Ramos (cell line): ENCODE measurements around the gene TPI1.
"Not testable (repeated sequence)": the region's sequence is repeated elsewhere in the genome, so short reads cannot be mapped to it uniquely, and the experiment has no call there.

Source experiments
- in situ Hi-C: fragments of 300-500 bp; cut with MboI; formaldehyde crosslinking; loops from one replicate; pipeline ENCODE4 v1.14.3; 2022; ENCODE audit warnings: low sequenced_read_pairs; ENCODE audit not compliant: unreplicated experiment

TPI1 gene

DNA sequence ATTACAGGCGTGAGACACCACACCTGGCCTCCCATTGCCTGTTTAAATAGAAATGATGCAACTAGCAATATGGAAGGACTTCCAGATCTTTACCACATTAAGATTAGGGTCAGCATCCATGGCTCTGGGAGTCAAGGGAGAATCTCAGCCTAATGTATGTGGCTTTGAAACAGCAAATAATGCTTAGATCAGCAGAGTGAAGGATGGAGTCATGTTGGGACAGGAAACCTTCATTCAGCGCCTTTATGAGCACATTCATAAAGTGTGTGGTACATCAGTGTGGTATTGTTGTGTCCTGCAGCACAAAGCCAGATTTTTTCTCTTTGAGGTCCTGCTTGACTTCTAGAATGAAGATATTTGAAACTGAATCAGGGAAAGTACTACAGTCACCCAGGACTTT is 21.0 kb downstream of the TPI1 start:
- in situ Hi-C loops, result no loop called here

DNA sequence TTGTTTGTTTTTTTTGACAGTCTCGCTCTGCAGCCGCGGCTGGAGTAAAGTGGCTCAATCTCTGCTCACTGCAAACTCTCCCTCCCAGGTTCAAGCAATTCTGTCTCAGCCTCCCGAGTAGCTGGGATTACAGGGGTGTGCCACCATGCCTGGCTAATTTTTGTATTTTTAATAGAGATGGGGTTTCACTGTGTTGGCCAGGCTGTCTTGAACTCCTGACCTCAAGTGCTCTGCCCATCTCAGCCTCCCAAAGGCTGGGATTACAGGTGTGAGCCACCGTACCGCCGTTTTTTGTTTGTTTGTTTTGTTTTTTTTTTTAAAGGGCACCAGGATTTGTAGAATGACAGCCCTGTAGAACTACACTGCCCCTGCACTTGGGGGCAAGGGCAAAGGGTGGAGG is 21.5 kb downstream of the TPI1 start:
- in situ Hi-C loops, result not testable (repeated sequence)

DNA sequence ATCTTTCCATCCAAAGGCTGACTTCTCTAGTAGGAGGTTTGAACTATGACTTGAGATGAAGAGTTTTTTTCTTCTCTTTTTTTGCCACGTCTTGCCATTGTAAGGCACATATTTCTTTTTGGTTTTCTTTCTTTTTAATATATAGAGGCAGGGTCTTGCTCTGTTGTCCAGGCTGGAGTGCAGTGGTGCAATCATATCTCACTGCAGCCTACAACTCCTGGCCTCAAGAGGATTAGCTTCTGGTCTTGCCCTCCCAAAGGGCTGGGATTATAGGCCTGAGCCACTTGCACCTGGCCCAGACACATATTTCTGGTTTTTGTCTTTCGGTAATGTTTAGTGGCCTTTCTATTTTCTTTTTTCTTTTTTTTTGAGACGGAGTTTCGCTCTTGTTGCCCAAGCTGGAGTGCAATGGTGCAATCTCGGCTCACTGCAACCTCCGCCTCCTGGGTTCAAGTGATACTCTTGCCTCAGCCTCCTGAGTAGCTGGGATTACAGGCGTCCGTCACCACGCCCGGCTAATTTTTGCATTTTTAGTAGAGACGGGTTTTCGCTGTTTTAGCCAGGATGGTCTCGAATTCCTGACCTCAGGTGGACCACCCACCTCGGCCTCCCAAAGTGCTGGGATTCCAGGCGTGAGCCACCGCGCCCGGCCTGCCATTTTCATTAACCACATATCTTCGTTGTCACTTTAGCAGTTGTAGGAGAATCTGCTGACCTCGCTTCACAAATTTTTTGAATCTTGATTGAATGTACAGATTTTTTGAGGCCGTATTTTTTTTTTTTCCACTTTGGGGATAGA is 22.6 kb downstream of the TPI1 start:
- in situ Hi-C loops, result not testable (repeated sequence)

DNA sequence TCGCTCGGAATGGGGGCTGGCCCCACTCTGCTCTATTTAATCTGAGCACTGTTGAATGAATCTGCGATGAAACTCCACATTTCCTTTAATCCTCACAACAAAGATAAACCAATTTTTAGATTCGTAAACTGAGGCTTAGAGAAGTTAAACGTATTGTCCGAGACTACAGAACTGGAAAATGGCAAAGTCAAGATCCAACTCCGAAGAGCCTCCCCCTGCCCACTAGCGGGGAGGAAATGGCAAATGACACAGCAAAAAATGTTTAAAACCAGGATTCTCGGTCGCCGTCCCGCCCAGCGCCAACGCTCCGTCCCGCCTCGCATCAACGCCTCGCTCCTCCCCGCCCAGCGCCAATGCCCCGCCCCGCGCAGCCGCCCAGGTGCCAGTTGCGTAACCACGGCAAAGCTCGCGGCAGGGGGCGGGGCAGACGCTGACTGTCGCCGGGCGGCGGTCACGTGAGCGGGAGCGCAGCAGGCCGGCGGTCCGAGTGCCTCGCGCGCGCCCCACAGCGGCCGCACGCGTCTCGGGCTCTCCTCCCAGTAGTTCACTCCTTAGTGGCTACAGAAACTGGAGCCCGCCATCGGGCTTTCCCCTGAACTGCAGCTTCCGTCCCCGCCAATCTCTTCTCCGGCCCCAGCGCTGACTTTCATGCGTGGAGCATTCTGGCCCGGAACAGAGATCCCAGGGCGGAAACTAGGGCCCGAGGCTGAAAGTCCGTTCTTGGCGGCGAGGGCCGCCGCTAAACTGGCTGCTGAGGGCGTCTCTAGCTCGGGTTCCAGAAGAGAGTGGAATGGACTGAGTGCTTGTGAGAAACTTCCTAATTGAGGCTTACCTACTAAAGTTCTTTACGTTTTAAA is 23.7 kb downstream of the TPI1 start:
- in situ Hi-C loops, result no loop called here

DNA sequence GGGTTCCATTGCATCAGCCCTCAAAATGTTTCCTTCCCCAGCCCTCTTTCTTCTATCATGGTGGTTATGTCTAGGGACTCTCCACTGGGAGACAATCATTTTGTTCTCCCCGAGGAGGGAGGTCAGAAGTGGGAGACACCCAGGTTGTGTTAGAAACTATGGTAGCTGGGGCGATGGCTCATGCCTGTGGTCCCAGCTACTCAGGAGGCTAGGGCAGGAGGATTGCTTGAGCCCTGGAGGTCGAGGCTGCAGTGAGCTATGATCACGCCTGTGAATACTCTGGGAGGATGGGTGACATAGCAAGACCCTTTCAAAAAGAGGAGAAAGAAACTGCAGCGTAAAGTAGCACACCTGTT is 24.3 kb downstream of the TPI1 start:
- in situ Hi-C loops, result no loop called here

DNA sequence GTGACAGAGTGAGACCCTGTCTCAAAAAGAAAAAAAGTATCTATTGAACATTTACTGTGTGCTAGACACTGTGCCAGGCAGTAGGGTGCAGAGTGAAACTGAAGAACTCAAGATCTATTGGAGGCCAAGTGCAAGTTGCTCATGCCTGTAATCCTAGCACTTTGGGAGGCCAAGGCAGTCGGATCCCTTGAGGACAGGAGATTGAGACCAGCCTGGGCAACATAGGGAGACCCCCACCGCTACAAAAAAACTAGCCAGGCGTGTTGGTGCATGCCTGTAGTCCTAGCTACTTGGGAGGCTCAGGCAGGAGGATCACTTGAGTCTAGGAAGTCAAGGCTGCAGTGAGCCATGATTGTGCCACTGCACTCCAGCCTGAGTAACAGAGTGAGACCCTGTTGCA is 25.4 kb downstream of the TPI1 start:
- in situ Hi-C loops, result not testable (repeated sequence)

DNA sequence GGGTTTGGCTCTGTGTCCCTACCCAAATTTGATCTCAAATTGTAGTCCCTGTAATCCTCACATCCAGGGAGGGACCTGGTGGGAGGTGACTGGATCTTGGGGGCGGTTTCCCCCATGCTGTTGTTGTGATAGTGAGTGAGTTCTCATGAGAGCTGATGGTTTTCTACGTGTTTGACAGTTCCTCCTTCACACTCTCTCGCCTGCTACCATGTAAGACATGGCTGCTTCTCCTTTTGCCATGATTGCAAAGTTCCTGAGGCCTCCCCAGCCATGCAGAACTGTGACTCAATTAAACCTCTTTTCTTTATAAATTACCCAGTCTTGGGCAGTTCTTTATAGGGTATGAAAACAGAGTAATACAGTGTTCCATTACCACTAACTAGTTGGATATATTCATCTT is 27.0 kb downstream of the TPI1 start:
- in situ Hi-C loops, result no loop called here

DNA sequence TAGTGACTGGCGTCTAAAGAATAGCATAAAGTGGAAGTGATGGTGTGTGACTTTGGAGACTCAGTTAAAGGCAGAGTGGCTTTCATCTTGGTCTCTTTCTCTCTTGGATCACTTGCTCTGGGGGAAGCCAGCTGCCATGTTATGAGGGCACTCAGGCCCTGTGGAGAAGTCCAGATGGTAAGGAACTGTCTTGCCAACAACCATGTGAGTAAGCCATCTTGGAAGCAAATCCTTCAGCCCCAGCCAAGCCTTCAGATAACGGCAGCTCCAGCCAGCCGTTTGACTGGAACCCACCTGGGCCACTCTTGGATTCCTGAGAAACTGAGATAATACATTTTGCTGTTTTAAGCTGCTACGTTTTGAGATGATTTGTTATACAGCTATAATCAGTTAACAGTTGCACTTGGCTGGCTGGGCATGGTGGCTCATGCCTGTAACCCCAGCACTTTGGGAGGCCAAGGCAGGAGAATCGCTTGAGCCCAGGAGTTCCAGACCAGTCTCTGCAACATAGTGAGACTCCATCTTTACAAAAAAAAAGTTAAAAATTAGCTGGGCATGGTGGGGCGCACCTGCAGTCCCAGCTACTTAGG is 29.6 kb downstream of the TPI1 start:
- in situ Hi-C loops, result no loop called here

DNA sequence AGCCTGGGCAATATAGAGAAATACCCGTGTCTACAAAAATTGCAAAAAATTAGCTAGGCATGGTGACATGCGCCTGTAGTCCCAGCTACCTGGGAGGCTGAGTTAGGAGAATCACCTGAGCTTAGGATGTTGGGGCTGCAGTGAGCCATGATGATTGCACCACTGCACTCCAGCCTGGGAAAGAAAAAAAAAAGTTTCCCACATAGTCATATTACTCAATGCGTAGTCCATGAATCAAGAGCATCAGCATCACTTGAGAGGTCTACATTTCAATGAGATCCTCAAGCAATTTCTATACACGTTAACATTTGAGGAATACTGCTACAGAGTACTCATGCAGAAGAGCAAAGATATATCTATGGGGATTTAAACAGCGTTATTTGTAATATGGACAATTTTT is 32.1 kb downstream of the TPI1 start:
- in situ Hi-C loops, result no loop called here

DNA sequence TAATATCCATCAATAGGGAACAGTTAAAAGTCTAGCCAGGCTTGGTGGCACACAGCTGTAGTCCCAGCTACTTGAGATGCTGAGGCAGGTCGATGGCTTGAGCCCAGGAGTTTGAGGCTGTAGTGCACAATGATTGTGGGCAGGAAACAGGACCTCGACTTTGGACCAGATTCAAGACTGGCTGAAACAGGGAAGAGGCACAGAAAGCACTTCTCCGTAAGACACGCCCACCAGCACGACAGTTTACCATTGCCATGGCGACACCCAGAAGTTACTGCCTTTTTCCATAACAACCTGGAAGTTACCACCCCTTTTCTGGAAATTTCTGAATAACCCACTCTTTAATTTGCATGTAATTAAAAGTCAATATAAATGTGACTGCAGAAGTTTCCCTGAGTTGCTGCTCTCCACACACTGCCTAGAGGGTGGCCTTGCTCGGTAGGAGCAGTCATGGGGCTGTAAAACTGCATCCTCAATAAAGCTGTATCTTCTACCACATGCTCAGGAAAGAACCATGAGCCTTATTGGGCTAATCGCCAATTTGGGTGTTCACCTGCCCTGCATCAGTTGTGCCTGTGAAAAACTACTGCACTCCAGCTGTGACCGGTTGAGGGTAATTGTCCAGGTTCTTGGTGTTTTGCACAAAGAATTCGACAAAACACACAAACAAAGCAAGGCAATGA is 32.6 kb downstream of the TPI1 start:
- in situ Hi-C loops, result no loop called here

DNA sequence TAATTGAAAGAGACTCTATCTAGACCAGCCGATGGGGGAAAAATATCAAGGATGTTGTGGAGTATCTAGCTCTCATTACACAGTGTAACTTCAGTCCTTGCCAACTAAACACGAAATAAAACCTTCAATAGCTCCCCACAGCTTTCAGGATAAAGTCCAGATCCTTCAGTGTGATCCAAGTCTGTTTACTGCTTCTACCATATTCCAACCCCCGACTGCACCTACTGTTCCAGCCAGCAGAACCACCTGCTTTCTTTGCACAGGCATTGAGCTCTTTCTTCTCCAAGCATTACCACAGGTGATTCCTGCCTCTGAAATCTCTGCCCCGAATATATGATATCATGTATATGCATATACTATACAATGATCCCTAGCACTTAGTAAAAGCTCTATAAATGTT is 35.1 kb downstream of the TPI1 start:
- in situ Hi-C loops, result no loop called here

DNA sequence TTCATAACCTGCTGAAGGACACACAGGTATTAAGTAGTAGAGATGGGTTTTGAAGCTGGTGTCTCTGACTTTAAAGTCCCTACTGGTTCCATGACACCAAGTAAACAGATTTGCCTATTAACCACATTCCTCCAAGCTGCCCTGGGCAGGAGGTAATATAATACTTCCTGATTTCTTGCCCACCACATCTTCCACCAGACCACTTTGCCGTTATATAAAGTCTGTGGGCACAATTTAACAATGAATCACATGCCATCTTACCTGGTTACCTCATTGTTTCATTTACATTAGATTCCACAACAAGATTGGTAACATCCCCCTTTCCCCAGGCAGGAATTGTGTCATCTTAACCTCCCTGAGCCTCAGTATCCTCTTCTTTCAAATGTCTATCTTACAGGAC is 36.4 kb downstream of the TPI1 start:
- in situ Hi-C loops, result no loop called here

DNA sequence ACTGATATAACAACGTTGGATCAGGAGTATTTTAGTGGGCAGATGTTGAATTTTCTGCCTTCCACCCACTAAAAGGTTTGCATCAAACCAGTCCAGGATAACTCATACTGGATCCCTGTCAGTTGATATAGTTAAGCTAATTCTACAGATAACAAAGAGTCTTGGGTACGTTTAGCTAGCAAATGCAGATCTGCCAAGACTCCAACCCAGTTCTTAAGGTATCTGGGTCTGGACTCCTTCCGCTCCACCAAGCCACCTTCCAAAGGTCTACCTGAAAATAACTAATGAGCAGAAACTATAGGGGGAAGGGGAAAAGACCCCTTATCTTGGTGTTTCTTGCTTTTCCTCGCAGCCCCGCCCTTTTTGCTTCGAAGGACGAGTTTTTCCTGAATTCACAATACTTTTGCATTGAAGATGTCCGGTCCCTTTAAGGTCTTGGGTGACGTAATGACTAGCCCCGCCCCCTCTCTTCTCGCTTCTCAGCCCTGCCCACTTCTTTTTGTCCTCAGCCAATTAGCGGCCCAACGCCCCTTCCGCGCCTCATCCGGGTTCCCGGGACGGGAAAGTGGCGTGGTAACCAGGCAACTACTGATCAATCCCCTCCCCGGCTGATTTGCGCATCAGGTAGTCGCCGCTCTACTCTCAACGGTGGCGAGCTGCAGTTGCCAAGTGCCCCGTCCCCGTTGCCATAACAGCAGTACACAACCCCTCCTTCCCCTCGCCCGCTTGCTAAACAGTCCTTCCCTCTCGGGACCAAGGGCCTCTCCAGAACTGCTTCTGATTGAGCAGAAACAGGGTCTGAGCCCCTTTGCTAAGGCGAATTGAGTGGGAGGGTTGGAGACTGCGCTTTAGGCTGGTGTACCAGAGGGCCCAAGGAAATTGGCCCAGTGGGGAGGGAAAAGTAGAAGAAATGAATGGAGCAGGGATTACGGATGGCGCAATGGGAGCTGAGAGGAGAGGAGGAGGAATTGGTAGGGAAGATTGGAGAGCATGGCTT is 37.2 kb downstream of the TPI1 start, which contains the start of gene LRRC23:
Gene LRRC23, plus strand, starts transcription at position 543 of the 997 bp plus-strand sequence. CDS start 812 bp downstream, outside the sequence.
- in situ Hi-C loops, result no loop called here

DNA sequence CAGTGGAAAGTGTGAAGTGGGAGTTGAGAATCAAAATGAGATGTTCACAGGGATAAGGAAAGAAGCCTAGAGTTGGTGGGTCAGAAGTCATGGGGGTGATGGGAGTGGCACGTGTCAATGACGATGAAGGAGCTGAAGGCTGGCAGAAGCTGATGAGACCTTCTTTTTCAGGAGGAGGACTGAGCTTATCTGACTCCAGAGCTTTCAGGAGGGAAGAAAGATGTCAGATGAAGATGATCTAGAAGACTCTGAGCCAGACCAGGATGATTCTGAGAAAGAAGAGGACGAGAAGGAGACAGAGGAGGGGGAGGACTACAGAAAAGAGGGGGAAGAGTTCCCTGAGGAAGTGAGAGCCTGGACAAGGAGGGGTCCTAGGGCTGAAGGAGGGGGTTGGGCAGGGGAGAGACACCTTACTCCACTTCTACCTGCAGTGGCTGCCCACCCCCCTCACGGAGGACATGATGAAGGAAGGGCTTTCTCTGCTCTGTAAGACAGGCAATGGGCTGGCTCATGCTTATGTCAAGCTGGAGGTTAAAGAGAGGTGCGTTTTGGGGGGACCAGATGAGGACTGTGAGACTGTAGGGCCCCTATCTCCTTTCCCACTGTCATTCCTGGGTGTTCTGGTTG is 38.2 kb downstream of the TPI1 start:
- in situ Hi-C loops, result no loop called here

DNA sequence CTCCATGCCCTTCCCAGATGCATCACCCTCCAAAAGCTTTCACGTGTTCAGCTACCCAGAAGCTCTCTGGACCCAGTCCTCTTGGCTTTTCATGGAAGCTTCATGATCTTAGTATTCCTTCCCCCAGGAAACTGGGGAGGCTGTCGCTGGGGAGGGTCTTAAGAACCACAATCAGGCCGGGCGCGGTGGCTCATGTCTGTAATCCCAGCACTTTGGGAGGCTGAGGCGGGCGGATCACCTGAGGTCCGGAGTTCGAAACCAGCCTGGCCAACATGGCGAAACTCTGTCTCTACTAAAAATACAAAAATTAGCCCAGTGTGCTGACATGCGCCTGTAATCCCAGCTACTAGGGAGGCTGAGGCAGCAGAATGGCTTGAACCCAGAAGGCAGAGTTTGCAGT is 40.8 kb downstream of the TPI1 start:
- in situ Hi-C loops, result not testable (repeated sequence)

DNA sequence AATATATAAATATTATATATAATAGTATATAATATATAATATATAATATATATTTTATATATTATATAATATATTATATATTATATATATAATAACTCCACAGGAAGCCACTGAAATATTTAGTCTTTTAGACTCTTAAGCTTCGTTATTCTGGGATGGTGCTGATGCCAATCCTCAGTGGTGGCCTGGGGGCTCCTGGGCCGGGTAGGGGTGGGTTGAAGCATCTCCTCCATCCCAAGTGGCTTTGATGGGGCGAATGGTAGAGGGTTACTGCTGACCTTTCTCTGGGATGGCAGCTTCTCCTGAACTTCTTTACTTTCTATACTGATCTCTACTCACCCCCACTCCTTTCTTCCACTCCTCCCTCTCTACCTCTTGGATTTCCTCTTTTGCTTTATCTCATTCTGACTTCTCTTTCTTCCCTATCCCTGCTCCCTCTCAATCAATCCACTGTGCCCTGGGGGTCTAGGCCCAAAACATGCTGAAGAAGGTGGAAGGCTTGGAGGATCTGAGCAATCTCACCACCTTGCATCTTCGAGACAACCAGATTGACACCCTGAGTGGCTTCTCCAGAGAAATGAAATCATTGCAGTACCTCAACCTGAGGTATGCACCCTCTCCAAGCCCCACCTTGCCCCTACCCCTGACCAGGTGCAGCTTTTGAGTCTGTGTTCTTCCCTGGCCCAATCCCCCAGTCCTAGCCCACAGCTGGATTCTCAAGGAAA is 42.3 kb downstream of the TPI1 start:
- in situ Hi-C loops, result no loop called here

DNA sequence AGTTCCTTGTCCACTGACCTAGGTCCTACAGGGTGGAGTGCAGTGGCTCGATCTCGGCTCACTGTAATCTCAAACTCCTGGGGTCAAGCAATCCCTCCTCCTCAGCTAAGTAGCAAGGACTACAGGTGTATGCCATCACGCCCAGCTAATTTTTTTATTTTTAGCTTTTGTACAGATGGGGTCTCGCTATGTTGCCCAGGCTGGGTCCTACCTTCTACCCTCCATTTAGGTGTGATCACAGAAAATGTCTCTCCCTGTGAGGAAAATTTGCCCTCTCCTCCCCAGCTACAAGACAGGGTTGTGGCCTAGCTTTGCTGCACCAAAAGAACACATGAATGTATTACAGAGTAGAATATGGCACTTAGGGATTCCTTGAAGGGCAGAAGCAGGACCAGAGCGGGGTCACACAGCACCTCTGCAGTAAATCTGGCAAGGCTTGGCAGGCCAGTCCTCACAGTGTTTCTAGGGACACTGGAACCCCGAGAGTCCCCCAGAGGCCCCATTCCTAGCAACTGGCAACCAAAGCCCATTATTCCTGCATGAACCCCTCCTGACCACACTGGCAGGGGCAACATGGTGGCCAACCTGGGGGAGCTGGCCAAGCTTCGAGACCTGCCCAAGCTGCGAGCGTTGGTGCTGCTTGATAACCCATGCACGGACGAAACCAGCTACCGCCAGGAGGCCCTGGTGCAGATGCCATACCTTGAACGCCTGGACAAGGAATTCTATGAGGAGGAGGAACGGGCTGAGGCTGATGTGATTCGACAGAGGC is 45.0 kb downstream of the TPI1 start:
- in situ Hi-C loops, result no loop called here
